Liver (tissue), 9 donors: ENCODE measurements around the gene RGS12. TPM values are rescaled to one million over a fixed set of nuclear protein-coding genes. Genes with fewer than 3 reads are reported as not detected.

ENCODE experiments used
- DNase-seq: peaks from one replicate; pipeline ENCODE4 v3.0.0-alpha.2; 2017; ENCODE audit warnings: low spot score
- H3K27ac ChIP-seq, 2 donors: one replicate each; pipeline ENCODE4 v1.7.0; 2013; ENCODE audit warnings: inconsistent platforms in 2 of 2, low read length in 2 of 2, control low read depth in 1 of 2, low read depth in 1 of 2, mild to moderate bottlenecking in 1 of 2
- H3K27me3 ChIP-seq, 4 donors: one replicate each; pipeline versions ENCODE4 v1.6.1 to v1.7.0; 2013; ENCODE audit warnings: low read length in 3 of 4, inconsistent platforms in 1 of 4, mild to moderate bottlenecking in 1 of 4, moderate library complexity in 1 of 4; ENCODE audit not compliant: control insufficient read depth in 4 of 4, insufficient read depth in 4 of 4
- H3K36me3 ChIP-seq, 4 donors: one replicate each; pipeline versions ENCODE4 v1.6.1 to v1.7.0; 2013; ENCODE audit warnings: low read length in 3 of 4, mild to moderate bottlenecking in 3 of 4, low read depth in 1 of 4, moderate library complexity in 1 of 4; ENCODE audit not compliant: control insufficient read depth in 4 of 4, insufficient read depth in 3 of 4
- H3K4me1 ChIP-seq, 4 donors: one replicate each; pipeline versions ENCODE4 v1.6.1 to v1.7.0; 2013; ENCODE audit warnings: low read length in 3 of 4, mild to moderate bottlenecking in 3 of 4, moderate library complexity in 1 of 4; ENCODE audit not compliant: control insufficient read depth in 4 of 4, insufficient read depth in 4 of 4
- H3K4me3 ChIP-seq, 3 donors: one replicate each; pipeline versions ENCODE4 v1.6.1 to v1.7.0; 2013; ENCODE audit warnings: low read length in 3 of 3, control low read depth in 1 of 3, low read depth in 1 of 3, mild to moderate bottlenecking in 1 of 3
- H3K9ac ChIP-seq, 2 donors: one replicate each; pipeline ENCODE4 v1.7.0; 2013; ENCODE audit warnings: low read length in 2 of 2, mild to moderate bottlenecking in 2 of 2, moderate library complexity in 2 of 2, control low read depth in 1 of 2, low read depth in 1 of 2
- H3K9me3 ChIP-seq, 4 donors: one replicate each; pipeline versions ENCODE4 v1.6.1 to v1.7.0; 2013; ENCODE audit warnings: low read length in 3 of 4; ENCODE audit not compliant: control insufficient read depth in 4 of 4
- CTCF ChIP-seq: fragments of 150-350 bp; IDR thresholded peaks from 2 replicates; pipeline ENCODE4 v1.5.1; 2017; ENCODE audit warnings: improper control_type of control experiment, low read depth, low read length; ENCODE audit not compliant: missing input control
- EGR1 ChIP-seq, 2 donors: IDR thresholded peaks; 2 replicates each; pipeline ENCODE4 v1.6.1; 2016 to 2018; ENCODE audit warnings: antibody characterized with exemption in 2 of 2, low read depth in 2 of 2
- FOXA1 ChIP-seq: IDR thresholded peaks from 2 replicates; pipeline ENCODE4 v1.6.1; 2016; ENCODE audit warnings: antibody characterized with exemption
- FOXA2 ChIP-seq: IDR thresholded peaks from 2 replicates; pipeline ENCODE4 v1.6.1; 2016; ENCODE audit warnings: antibody characterized with exemption
- GABPA ChIP-seq, 2 donors: IDR thresholded peaks in 1 of 2; conservative IDR thresholded peaks in 1 of 2; 2 replicates each; pipeline ENCODE4 v1.6.1; 2016; ENCODE audit warnings: antibody characterized with exemption in 2 of 2, mild to moderate bottlenecking in 1 of 2, moderate library complexity in 1 of 2
- HNF4A ChIP-seq, 2 donors: conservative IDR thresholded peaks; 2 replicates each; pipeline ENCODE4 v1.6.1; 2016; ENCODE audit warnings: antibody characterized with exemption in 2 of 2, mild to moderate bottlenecking in 2 of 2
- HNF4G ChIP-seq: IDR thresholded peaks from 2 replicates; pipeline ENCODE4 v1.6.1; 2016; ENCODE audit warnings: antibody characterized with exemption
- JUND ChIP-seq, 2 donors: IDR thresholded peaks; 2 replicates each; pipeline ENCODE4 v1.6.1; 2016; ENCODE audit warnings: antibody characterized with exemption in 2 of 2
- NR2F2 ChIP-seq: IDR thresholded peaks from 2 replicates; pipeline ENCODE4 v1.6.1; 2016; ENCODE audit warnings: antibody characterized with exemption
- RAD21 ChIP-seq, 2 donors: IDR thresholded peaks; 2 replicates each; pipeline ENCODE4 v1.6.1; 2016; ENCODE audit warnings: antibody characterized with exemption in 2 of 2, mild to moderate bottlenecking in 2 of 2
- REST ChIP-seq: IDR thresholded peaks from 2 replicates; pipeline ENCODE4 v1.6.1; 2016; ENCODE audit warnings: antibody characterized with exemption, mild to moderate bottlenecking
- RXRA ChIP-seq, 2 donors: IDR thresholded peaks; 2 replicates each; pipeline ENCODE4 v1.6.1; 2017 to 2018; ENCODE audit warnings: antibody characterized with exemption in 2 of 2, mild to moderate bottlenecking in 1 of 2
- SP1 ChIP-seq: IDR thresholded peaks from 2 replicates; pipeline ENCODE4 v1.6.1; 2018; ENCODE audit warnings: antibody characterized with exemption, mild to moderate bottlenecking
- TAF1 ChIP-seq: conservative IDR thresholded peaks from 2 replicates; pipeline ENCODE4 v1.6.1; 2016; ENCODE audit warnings: antibody characterized with exemption, mild to moderate bottlenecking
- YY1 ChIP-seq: IDR thresholded peaks from 2 replicates; pipeline ENCODE4 v1.6.1; 2016; ENCODE audit warnings: antibody characterized with exemption, mild to moderate bottlenecking
- WGBS: extraction: QIAGEN DNeasy Blood & Tissue Kit; methylation state at CpG from one replicate; pipeline ENCODE4 v1.1.7; 2013; 5-methylcytosine and 5-hydroxymethylcytosine counted together
- polyA plus RNA-seq, 2 donors: library from polyadenylated mRNA; stranded (reverse) in 1 of 2; unstranded in 1 of 2; fragments of 200-250 nt in 1 of 2; fragments of >200 nt in 1 of 2; fragmentation: Nextera tagmentation in 1 of 2; extraction: Ambion mirVana in 1 of 2; gene quantifications; one replicate each; pipeline versions ENCODE4 v1.2.1 to v1.2.3, GENCODE V29; 2013 to 2015
- total RNA-seq, 2 donors: library from RNA; depleted of rRNA; stranded (reverse); fragments of >200 nt; gene quantifications; one replicate each; pipeline ENCODE4 v1.2.3, GENCODE V29; 2014
- TF ChIP-seq, protein P1 (sequence below): IDR thresholded peaks from 2 replicates; pipeline ENCODE4 v1.6.1; 2016; ENCODE audit warnings: antibody characterized with exemption
- TF ChIP-seq, protein P2 (sequence below): IDR thresholded peaks from 2 replicates; pipeline ENCODE4 v1.6.1; 2016; ENCODE audit warnings: antibody characterized with exemption
- TF ChIP-seq, protein P3 (sequence below): IDR thresholded peaks from 2 replicates; pipeline ENCODE4 v1.6.1; 2016; ENCODE audit warnings: antibody characterized with exemption
- donor health status: healthy.
- donor health status: healthy.
- donor health status: healthy.
- donor health status: healthy.
- donor health status: healthy.

The RGS12 gene
- total and polyA plus RNA-seq, 4 donors: 6.4 to 23.2 (median 11.5) TPM

DNA sequence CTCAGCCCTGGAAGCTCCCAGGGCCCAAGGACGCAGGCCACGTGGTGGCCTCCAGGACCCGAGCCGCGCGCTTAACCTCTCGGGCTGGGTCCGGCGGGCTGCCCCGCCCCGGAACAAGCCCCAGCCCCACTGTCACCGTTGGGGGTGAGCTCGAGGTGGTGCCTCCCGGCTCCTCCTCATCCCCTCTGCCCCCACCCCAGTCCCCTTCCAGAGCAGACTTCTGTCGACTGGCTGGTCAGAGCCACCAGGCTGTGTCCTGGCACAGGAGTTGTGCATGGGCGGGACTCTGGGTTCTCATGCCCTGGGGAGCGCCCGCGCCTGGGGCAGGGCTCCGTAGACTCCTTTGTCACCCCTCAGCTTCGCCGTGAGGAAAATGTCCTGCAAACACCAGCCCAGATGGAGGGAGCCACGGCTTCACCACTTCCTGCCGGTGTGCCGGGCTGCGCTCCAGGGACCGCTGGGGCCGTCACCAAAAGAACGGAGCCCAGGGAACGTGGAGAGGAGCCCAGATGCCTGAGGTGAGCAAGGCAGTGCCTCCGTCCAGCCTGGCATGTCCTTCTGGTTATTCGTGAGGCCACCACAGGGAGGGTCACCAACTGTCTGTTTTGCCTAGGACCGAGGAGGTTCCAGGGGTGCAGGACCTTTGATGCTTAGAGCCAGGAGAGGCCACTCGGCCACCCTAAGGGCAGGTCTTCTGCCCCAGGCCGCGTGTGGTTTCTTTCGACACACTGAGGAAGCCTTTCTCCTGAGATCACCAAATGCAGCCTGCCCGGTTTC lies 7.1 kb upstream of the RGS12 start (continued):
- TF ChIP-seq, protein P1, sequence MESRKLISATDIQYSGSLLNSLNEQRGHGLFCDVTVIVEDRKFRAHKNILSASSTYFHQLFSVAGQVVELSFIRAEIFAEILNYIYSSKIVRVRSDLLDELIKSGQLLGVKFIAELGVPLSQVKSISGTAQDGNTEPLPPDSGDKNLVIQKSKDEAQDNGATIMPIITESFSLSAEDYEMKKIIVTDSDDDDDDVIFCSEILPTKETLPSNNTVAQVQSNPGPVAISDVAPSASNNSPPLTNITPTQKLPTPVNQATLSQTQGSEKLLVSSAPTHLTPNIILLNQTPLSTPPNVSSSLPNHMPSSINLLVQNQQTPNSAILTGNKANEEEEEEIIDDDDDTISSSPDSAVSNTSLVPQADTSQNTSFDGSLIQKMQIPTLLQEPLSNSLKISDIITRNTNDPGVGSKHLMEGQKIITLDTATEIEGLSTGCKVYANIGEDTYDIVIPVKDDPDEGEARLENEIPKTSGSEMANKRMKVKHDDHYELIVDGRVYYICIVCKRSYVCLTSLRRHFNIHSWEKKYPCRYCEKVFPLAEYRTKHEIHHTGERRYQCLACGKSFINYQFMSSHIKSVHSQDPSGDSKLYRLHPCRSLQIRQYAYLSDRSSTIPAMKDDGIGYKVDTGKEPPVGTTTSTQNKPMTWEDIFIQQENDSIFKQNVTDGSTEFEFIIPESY: no peak

DNA sequence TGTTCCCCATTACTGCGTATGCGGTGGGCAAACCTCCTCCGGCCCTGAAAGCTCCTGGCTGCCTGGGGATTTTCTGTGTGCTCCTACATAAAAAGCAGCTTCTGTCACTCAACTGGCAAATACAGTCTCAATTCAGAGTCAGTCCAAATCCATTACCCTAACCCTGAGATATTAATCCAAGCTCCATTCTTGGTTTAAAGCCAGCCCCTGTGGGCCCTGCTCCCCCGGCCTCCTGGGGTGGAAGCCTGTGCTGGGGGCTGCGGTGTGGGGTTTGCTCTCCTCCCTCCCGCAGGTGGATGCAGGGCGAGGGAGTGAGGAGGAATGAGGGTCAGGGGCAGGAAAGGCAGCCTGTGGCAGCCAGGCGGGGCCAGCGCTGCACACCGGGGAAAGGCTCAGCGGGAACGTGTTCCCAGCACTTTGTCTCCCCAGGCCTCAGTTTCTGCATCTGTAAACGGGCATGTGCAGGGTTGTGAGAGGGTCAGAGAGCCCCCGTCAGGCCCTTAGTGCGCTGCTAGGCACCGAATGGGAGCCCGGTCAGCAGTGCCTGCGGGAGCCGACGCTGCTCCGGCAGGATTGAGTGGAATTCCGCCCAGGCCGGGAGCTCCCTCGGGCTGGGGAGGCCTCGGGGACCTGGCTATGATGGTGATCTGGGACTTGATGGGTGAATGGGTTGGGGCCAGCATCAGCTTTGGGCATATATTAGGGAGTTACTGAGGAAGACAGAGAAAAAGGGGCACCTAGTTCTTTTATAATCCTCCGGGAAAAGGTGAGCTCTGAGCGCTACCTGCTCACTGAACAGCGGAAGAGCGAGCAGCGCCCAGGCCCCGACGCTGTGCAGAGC lies 6.3 kb upstream of the RGS12 start:
- Histone ChIP-seq H3K27ac (no peak overlapping the region), H3K36me3 (peaks cover 0 to 2% (median 0%) of the 10 kb centered on the region in 4 donors), H3K4me1 (peaks cover 2 to 8% (median 3%) of the 10 kb centered on the region in 4 donors), H3K27me3 (peaks cover 0 to 2% (median 0%) of the 10 kb centered on the region in 4 donors), H3K9ac (no peak overlapping the region), H3K9me3 (no peaks in the 10 kb centered on the region), H3K4me3 (no peak overlapping the region)
- DNase-seq: no peak
- TF ChIP-seq JUND (IDR thresholded peaks at IDR 0.05) (no peak), HNF4G (no peak), GABPA (IDR thresholded peaks at IDR 0.05 in 1 of 2, conservative IDR thresholded peaks at IDR 0.05 in 1 of 2) (no peak), FOXA1 (no peak), CTCF (no peak), TAF1 (no peak), YY1 (no peak), NR2F2 (no peak), RAD21 (IDR thresholded peaks at IDR 0.05) (no peak), EGR1 (IDR thresholded peaks at IDR 0.05; ENCODE audit: low read depth in 2 of 2) (no peak), HNF4A (conservative IDR thresholded peaks at IDR 0.05) (no peak), REST (no peak), RXRA (IDR thresholded peaks at IDR 0.05) (no peak), FOXA2 (no peak), SP1 (no peak)
- TF ChIP-seq, protein P1: no peak
- TF ChIP-seq, protein P2, sequence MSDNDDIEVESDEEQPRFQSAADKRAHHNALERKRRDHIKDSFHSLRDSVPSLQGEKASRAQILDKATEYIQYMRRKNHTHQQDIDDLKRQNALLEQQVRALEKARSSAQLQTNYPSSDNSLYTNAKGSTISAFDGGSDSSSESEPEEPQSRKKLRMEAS: no peak
- TF ChIP-seq, protein P3, sequence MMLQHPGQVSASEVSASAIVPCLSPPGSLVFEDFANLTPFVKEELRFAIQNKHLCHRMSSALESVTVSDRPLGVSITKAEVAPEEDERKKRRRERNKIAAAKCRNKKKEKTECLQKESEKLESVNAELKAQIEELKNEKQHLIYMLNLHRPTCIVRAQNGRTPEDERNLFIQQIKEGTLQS: no peak
- WGBS: 77% methylated on average over 32 of the region's 32 CpGs
